GM12878 (cell line): ENCODE measurements around the gene ZNF385D. TPM values are rescaled to one million over a fixed set of nuclear protein-coding genes. Genes with fewer than 3 reads are reported as not detected.

Source experiments
- ATAC-seq: fragments of 200-7000 bp; cut with Tn5 transposase; 3 replicates; pipeline ENCODE4 v1.9.1; 2020; ENCODE audit warnings: mild to moderate bottlenecking, moderate library complexity
- BruUV-seq: library from RNA; stranded (reverse); fragments of 400-500 nt; replicated peaks from 2 replicates; lab custom pipeline; 2021; lab: Mats Ljungman, UMichigan
- CTCF ChIA-PET: fragments of 300-600 bp; sonication (Branson Sonifier 250); formaldehyde crosslinking; extraction: SDS; loops from one replicate; lab custom pipeline; 2021; ENCODE audit warnings: inconsistent platforms; lab: Yijun Ruan, JAX
- POLR2A ChIA-PET: fragments of 350-600 bp; formaldehyde crosslinking; extraction: SDS; loops from one replicate; lab custom pipeline; 2021; ENCODE audit warnings: inconsistent platforms; lab: Charles Lee
- RAD21 ChIA-PET: fragments of 300-600 bp; sonication (Branson Sonifier 250); formaldehyde crosslinking; loops from one replicate; lab custom pipeline; 2023; ENCODE audit warnings: antibody characterized with exemption; ENCODE audit not compliant: unreplicated experiment; lab: Charles Lee
- SMC1A ChIA-PET: fragments of 300-600 bp; sonication (Branson Sonifier 250); formaldehyde crosslinking; loops from one replicate; lab custom pipeline; 2023; ENCODE audit not compliant: unreplicated experiment, uncharacterized antibody; lab: Charles Lee
- DNase-seq: peaks from one replicate; pipeline ENCODE4 v3.0.0-alpha.2; 2011; ENCODE audit warnings: low read depth, low spot score
- FAIRE-seq: peaks from 3 replicates; lab custom pipeline; 2011; peaks lifted over from hg19 to GRCh38; lab: Jason Lieb, UNC
- H2AFZ ChIP-seq: 2 replicates; pipeline ENCODE4 v1.6.0; 2011; ENCODE audit warnings: low read depth, low read length, control low read depth; ENCODE audit not compliant: control insufficient read depth
- H3K27ac ChIP-seq: 2 replicates; pipeline ENCODE4 v1.5.1; 2011; ENCODE audit warnings: control low read depth; ENCODE audit not compliant: control insufficient read depth, insufficient read depth
- H3K27me3 ChIP-seq, 2 experiments: replicated peaks in 1 of 2; 2 replicates each; pipeline versions ENCODE4 v1.6.0 to v1.6.1; 2011; ENCODE audit warnings: low read length in 1 of 2; ENCODE audit not compliant: control insufficient read depth in 2 of 2, insufficient read depth in 2 of 2
- H3K36me3 ChIP-seq, 2 experiments: 2 replicates each; pipeline ENCODE4 v1.5.1; 2011; ENCODE audit warnings: low read length in 1 of 2; ENCODE audit not compliant: control insufficient read depth in 2 of 2, insufficient read depth in 2 of 2
- H3K4me1 ChIP-seq: 2 replicates; pipeline ENCODE4 v1.6.1; 2011; ENCODE audit warnings: mild to moderate bottlenecking, low read length, moderate library complexity, mixed read lengths; ENCODE audit not compliant: control insufficient read depth, insufficient read depth
- H3K4me2 ChIP-seq: 2 replicates; pipeline ENCODE4 v1.6.0; 2011; ENCODE audit warnings: control low read depth; ENCODE audit not compliant: control insufficient read depth, insufficient read depth
- H3K4me3 ChIP-seq: fragments of 200-600 bp; sonication (generic); 2 replicates; pipeline ENCODE4 v1.5.1; 2016
- H3K79me2 ChIP-seq: 2 replicates; pipeline ENCODE4 v1.6.0; 2011; ENCODE audit warnings: low read length; ENCODE audit not compliant: control insufficient read depth, insufficient read depth
- H3K9ac ChIP-seq: 2 replicates; pipeline ENCODE4 v1.8.0; 2011; ENCODE audit warnings: low read length, control low read depth, mixed read lengths; ENCODE audit not compliant: control insufficient read depth, insufficient read depth
- H3K9me3 ChIP-seq: replicated peaks from 3 replicates; pipeline ENCODE4 v1.5.1; 2011; ENCODE audit warnings: mild to moderate bottlenecking, low read length; ENCODE audit not compliant: control insufficient read depth, insufficient read depth
- H4K20me1 ChIP-seq: 2 replicates; pipeline ENCODE4 v1.6.0; 2011; ENCODE audit not compliant: control insufficient read depth, insufficient read depth
- CEBPB ChIP-seq, 2 experiments: fragments of 150-350 bp in 1 of 2; IDR thresholded peaks; 2 replicates each; pipeline ENCODE4 v1.6.1; 2012 to 2014; ENCODE audit warnings: low read depth in 2 of 2, low read length in 2 of 2, borderline replicate concordance in 1 of 2, inconsistent platforms in 1 of 2
- MTA3 ChIP-seq: IDR thresholded peaks from 2 replicates; pipeline ENCODE4 v1.6.1; 2012; ENCODE audit warnings: low read length, inconsistent platforms, borderline replicate concordance
- MYC ChIP-seq: IDR thresholded peaks from 2 replicates; pipeline ENCODE4 v1.6.1; 2011; ENCODE audit warnings: mild to moderate bottlenecking, low read length, moderate library complexity, inconsistent platforms; ENCODE audit not compliant: insufficient read depth, insufficient replicate concordance, insufficient read length, severe bottlenecking
- POLR2A ChIP-seq: IDR thresholded peaks from 2 replicates; pipeline ENCODE4 v1.6.1; 2011; ENCODE audit warnings: low read depth, mild to moderate bottlenecking, low read length
- POU2F2 ChIP-seq: IDR thresholded peaks from 3 replicates; pipeline ENCODE4 v1.6.1; 2011; ENCODE audit warnings: low read depth, mild to moderate bottlenecking, low read length, borderline replicate concordance
- RB1 ChIP-seq: fragments of 450-650 bp; formaldehyde crosslinking; IDR thresholded peaks from 2 replicates; pipeline ENCODE4 v1.6.1; 2017; ENCODE audit warnings: mild to moderate bottlenecking, borderline replicate concordance
- RELA ChIP-seq: fragments of 450-650 bp; IDR thresholded peaks from 2 replicates; pipeline ENCODE4 v1.8.0; 2014; ENCODE audit warnings: borderline replicate concordance; ENCODE audit not compliant: partially characterized antibody
- SIX5 ChIP-seq: IDR thresholded peaks from 2 replicates; pipeline ENCODE4 v1.6.1; 2011; ENCODE audit warnings: mild to moderate bottlenecking, low read depth, low read length, moderate library complexity; ENCODE audit not compliant: severe bottlenecking
- STAT3 ChIP-seq: IDR thresholded peaks from 2 replicates; pipeline ENCODE4 v1.6.1; 2011; ENCODE audit warnings: low read depth, low read length, improper control_type of control experiment
- SUPT20H ChIP-seq: IDR thresholded peaks from 2 replicates; pipeline ENCODE4 v1.6.1; 2011; ENCODE audit warnings: low read depth, mild to moderate bottlenecking, low read length, moderate library complexity, borderline replicate concordance; ENCODE audit not compliant: control insufficient read depth
- TCF12 ChIP-seq: IDR thresholded peaks from 2 replicates; pipeline ENCODE4 v1.6.1; 2011; ENCODE audit warnings: low read depth, mild to moderate bottlenecking, low read length
- YBX1 ChIP-seq: fragments of 450-650 bp; IDR thresholded peaks from 2 replicates; pipeline ENCODE4 v1.6.1; 2016; ENCODE audit warnings: antibody characterized with exemption
- WGBS: methylation state at CpG from one replicate; pipeline ENCODE4 v1.1.6; 2016; ENCODE audit warnings: low lambda C conversion rate; ENCODE audit not compliant: insufficient replicate concordance, insufficient coverage; ENCODE audit errors: missing lambda C conversion rate; 5-methylcytosine and 5-hydroxymethylcytosine counted together
- in situ Hi-C: fragments of 300-500 bp; cut with MboI; formaldehyde crosslinking; loops from 9 replicates; pipeline ENCODE4 v1.14.3; 2018; ENCODE audit warnings: mixed read lengths
- intact Hi-C: fragments of 100-400 bp; cut with micrococcal nuclease; formaldehyde crosslinking; loops from one replicate; pipeline ENCODE4 v1.14.2; 2022; ENCODE audit not compliant: unreplicated experiment
- polyA plus RNA-seq, 11 experiments: library from polyadenylated mRNA; depleted of rRNA in 4 of 11; unstranded in 6 of 11; stranded (reverse) in 5 of 11; fragments of >200 nt; fragmentation: Nextera tagmentation in 4 of 11; fragmentation: Illumina TruSeq in 1 of 11; extraction: Ambion mirVana in 4 of 11; extraction: Trizol in 1 of 11; gene quantifications; 1 replicate in 1 of 11; 2 replicates in 10 of 11; pipeline versions ENCODE4 v1.2.1 to v1.2.3, GENCODE V29; 2011 to 2016; ENCODE audit warnings: inconsistent platforms in 2 of 11, missing spikeins in 2 of 11, low read depth in 1 of 11
- total RNA-seq, 4 experiments: library from RNA; depleted of rRNA in 3 of 4; stranded (reverse); fragments of >200 nt in 3 of 4; fragmentation: Illumina TruSeq in 1 of 4; extraction: Trizol in 1 of 4; gene quantifications; 2 replicates each; pipeline versions ENCODE4 v1.2.1 to v1.2.3, GENCODE V29; 2013 to 2021
- TF ChIP-seq, protein P1 (sequence below): IDR thresholded peaks from 2 replicates; pipeline ENCODE4 v1.6.1; 2012; ENCODE audit warnings: low read length, inconsistent platforms
- TF ChIP-seq, protein P2 (sequence below): fragments of 450-650 bp; formaldehyde crosslinking; IDR thresholded peaks from 2 replicates; pipeline ENCODE4 v1.4.0; 2022; ENCODE audit warnings: mild to moderate bottlenecking, moderate library complexity
- TF ChIP-seq, protein P3 (sequence below): IDR thresholded peaks from 2 replicates; pipeline ENCODE4 v1.6.1; 2011; ENCODE audit warnings: low read depth, low read length, improper control_type of control experiment, borderline replicate concordance
- TF ChIP-seq, protein P4 (sequence below): fragments of 150-350 bp; IDR thresholded peaks from 2 replicates; pipeline ENCODE4 v1.6.1; 2016; ENCODE audit warnings: low read depth, low read length

ZNF385D gene
- total and polyA plus RNA-seq, 10 of the 15 experiments (the other 5 are each of a cell fraction or from before 2014, with no cell fraction given) = 0.01 to 0.62 (median 0.18) TPM; not detected in 5

- Histone ChIP-seq H3K27ac (no peak overlapping the region), H3K4me3 (no peak overlapping the region), H3K4me1 (no peaks in the 10 kb centered on the region), H3K9ac (no peak overlapping the region), H3K79me2 (no peaks in the 10 kb centered on the region), H3K9me3 (no peaks in the 10 kb centered on the region), H3K4me2 (no peak overlapping the region), H3K36me3 (no peaks in the 10 kb centered on the region), H3K27me3 (no peaks in the 10 kb centered on the region), H4K20me1 (no peaks in the 10 kb centered on the region), H2AFZ (no peak overlapping the region)
- no TSS peak for BruUV-seq
- in situ Hi-C loops (no loop called here), intact Hi-C loops (no loop called here)
- DNase-seq = no peak
- ChIA-PET RAD21 (interaction anchor here (1.1 kb wide), 1 partner anchor 8 kb away, joined by 3 read pairs; no protein-coding TSS in a partner anchor), POLR2A (no interaction called here), SMC1A (interaction anchor here (1.1 kb wide), 1 partner anchor 14 kb away, joined by 4 read pairs; no protein-coding TSS in a partner anchor), CTCF (no interaction called here)
- WGBS = 49% methylated on average over 6 of the region's 6 CpGs
- no peak for FAIRE-seq
- ATAC-seq = no peak
- TF ChIP-seq, protein P1, sequence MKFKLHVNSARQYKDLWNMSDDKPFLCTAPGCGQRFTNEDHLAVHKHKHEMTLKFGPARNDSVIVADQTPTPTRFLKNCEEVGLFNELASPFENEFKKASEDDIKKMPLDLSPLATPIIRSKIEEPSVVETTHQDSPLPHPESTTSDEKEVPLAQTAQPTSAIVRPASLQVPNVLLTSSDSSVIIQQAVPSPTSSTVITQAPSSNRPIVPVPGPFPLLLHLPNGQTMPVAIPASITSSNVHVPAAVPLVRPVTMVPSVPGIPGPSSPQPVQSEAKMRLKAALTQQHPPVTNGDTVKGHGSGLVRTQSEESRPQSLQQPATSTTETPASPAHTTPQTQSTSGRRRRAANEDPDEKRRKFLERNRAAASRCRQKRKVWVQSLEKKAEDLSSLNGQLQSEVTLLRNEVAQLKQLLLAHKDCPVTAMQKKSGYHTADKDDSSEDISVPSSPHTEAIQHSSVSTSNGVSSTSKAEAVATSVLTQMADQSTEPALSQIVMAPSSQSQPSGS = no peak
- TF ChIP-seq SUPT20H (no peak), POLR2A (no peak), YBX1 (no peak), RB1 (no peak), MTA3 (no peak), MYC (no peak), RELA (no peak), SIX5 (no peak), CEBPB (IDR thresholded peaks at IDR 0.05; ENCODE audit: borderline replicate concordance in 1 of 2, low read depth in 2 of 2, low read length in 2 of 2) (no peak), STAT3 (no peak), TCF12 (no peak), POU2F2 (no peak)
- TF ChIP-seq, protein P2, sequence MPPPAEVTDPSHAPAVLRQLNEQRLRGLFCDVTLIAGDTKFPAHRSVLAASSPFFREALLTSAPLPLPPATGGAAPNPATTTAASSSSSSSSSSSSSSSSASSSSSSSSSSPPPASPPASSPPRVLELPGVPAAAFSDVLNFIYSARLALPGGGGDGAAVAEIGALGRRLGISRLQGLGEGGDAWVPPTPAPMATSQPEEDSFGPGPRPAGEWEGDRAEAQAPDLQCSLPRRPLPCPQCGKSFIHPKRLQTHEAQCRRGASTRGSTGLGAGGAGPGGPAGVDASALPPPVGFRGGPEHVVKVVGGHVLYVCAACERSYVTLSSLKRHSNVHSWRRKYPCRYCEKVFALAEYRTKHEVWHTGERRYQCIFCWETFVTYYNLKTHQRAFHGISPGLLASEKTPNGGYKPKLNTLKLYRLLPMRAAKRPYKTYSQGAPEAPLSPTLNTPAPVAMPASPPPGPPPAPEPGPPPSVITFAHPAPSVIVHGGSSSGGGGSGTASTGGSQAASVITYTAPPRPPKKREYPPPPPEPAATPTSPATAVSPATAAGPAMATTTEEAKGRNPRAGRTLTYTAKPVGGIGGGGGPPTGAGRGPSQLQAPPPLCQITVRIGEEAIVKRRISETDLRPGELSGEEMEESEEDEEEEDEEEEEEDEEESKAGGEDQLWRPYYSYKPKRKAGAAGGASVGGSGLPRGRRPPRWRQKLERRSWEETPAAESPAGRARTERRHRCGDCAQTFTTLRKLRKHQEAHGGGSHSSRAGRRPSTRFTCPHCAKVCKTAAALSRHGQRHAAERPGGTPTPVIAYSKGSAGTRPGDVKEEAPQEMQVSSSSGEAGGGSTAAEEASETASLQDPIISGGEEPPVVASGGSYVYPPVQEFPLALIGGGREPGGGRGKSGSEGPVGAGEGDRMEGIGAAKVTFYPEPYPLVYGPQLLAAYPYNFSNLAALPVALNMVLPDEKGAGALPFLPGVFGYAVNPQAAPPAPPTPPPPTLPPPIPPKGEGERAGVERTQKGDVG = no peak
- TF ChIP-seq, protein P3, sequence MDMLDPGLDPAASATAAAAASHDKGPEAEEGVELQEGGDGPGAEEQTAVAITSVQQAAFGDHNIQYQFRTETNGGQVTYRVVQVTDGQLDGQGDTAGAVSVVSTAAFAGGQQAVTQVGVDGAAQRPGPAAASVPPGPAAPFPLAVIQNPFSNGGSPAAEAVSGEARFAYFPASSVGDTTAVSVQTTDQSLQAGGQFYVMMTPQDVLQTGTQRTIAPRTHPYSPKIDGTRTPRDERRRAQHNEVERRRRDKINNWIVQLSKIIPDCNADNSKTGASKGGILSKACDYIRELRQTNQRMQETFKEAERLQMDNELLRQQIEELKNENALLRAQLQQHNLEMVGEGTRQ = no peak
- TF ChIP-seq, protein P4, sequence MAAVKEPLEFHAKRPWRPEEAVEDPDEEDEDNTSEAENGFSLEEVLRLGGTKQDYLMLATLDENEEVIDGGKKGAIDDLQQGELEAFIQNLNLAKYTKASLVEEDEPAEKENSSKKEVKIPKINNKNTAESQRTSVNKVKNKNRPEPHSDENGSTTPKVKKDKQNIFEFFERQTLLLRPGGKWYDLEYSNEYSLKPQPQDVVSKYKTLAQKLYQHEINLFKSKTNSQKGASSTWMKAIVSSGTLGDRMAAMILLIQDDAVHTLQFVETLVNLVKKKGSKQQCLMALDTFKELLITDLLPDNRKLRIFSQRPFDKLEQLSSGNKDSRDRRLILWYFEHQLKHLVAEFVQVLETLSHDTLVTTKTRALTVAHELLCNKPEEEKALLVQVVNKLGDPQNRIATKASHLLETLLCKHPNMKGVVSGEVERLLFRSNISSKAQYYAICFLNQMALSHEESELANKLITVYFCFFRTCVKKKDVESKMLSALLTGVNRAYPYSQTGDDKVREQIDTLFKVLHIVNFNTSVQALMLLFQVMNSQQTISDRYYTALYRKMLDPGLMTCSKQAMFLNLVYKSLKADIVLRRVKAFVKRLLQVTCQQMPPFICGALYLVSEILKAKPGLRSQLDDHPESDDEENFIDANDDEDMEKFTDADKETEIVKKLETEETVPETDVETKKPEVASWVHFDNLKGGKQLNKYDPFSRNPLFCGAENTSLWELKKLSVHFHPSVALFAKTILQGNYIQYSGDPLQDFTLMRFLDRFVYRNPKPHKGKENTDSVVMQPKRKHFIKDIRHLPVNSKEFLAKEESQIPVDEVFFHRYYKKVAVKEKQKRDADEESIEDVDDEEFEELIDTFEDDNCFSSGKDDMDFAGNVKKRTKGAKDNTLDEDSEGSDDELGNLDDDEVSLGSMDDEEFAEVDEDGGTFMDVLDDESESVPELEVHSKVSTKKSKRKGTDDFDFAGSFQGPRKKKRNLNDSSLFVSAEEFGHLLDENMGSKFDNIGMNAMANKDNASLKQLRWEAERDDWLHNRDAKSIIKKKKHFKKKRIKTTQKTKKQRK = no peak
Measured at GRCh38 chr3:21433751-21434150, 317.3 kb downstream of the ZNF385D start.
